ENCODE measurements around the gene UNC45A.
"Not testable (repeated sequence)": the region's sequence is repeated elsewhere in the genome, so short reads cannot be mapped to it uniquely, and the experiment has no call there.

The UNC45A gene

DNA sequence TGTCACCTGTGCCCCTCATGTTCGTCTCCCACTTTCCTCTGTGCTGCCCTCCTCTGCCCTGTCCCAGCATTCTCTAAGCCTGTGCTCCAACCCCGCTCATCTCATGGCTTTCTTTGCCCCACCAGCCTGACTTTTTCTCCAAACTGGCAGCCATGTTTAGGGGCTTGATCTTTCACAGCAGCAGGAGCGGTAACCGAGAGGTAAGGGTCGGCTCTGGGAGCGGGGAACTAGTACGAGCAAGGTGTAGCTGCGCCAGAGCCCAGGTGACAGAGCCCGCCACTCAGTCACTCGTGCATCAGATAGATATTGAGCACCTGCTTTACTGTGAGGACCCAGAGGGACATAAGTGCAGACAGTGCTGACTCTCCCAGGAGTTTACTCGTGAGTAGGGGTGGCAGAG lies 18.6 kb upstream of the UNC45A start:
- DNase-seq (ENCODE audit: low spot score) = no peak

DNA sequence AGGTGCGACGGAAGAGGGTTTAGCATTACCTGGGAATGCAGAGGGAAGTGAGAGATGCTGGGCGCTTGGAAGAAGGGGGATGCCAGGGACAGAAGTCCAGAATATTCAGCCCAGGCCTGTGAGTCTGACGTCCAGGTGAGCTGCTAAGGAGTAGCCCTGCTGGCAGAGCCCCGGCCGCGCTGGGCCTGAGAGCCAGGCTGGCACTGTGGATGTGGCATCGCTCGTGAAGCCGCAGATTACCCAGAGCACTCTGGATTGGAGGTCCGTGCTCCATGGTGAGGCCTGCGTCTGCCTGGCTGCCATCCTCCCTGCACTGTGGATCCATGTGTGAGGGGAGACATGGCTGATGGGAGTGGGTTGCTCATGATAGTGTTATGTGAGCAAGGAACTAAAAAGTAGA lies 17.5 kb upstream of the UNC45A start:
- DNase-seq (ENCODE audit: low spot score) = no peak

DNA sequence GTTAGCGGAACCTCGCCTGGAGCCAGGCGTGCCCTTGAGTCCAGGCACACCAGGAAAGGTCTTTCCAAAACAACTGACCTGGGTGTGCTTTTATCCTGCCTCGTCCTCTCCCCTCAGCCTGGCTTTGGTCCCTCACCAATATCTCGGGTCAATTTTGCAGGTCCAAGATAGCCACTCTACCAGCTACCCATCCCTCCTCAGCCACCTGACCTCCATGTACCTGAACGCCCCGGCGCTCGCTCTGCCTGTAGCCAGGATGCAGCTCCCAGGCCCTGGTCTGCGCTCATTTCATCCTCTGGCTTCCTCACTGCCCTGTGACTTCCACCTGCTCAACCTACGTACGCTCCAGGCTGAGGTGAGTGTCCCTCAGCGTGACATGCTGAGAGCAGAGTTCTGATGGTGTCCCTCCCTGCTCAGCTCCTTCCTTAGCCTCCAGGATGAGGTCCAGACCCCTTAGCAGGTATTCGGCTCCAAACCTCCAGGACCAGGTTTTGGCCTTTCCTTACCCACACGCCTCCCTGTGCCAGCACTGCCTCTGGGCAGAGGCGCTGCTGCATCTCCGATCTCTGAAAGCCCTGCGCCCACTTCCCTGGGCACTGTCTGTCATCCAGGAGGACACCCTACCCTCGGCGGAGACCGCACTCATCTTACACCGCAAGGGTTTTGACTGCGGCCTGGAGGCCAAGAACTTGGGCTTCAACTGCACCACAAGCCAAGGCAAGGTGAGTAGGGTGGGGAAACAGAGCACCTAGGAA lies 16.9 kb upstream of the UNC45A start:
- DNase-seq (ENCODE audit: low spot score) = no peak

GRCh38 chr15:90918835-90919234 lies 16.2 kb upstream of the UNC45A start:
- DNase-seq (ENCODE audit: low spot score) = no peak

DNA sequence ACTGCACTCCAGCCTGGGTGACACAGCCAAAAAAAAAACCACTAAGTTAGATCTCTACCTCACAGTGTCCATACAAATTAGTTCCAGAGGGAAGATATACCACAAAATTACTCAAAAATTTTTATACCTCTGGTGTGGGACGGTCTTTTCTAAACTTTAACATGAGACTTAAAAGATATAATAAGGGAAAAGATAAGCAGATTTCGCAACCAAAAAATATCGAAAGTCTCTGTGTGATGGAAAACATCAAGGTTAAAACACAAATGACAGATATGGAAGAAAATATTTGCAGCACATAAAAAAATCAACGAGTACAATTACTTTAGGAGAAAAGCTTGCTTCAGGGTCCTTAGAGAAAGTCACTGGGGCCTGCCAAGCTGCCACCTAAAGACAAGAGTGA lies 13.2 kb upstream of the UNC45A start:
- DNase-seq (ENCODE audit: low spot score) = no peak

DNA sequence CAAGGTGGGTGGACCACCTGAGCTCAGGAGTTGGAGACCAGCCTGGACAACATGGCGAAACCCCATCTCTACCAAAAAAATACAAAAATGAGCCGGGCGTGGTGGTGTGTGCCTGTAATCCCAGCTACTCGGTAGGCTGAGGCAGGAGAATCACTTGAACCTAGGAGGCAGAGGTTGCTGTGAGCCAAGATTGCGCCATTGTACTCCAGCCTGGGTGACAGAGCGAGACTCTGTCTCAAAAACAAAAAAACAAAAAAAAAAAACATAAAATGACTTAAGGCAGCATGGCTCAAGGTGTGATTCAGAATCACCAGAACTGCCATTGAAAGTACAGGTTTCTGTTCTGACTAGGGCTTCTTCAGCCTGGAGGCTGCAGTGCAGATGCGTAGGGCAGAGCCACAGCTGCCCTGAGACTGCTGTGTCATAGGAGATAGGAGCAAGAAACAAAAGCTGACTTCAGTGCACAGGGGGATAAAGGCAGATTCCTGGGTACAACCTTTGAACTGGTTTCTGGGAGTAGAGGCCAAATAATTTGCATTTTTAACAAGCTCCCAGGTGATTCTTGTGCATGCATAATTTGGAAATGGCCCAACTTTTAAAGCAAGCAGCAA lies 12.3 kb upstream of the UNC45A start:
- DNase-seq (ENCODE audit: low spot score) = not testable (repeated sequence)

DNA sequence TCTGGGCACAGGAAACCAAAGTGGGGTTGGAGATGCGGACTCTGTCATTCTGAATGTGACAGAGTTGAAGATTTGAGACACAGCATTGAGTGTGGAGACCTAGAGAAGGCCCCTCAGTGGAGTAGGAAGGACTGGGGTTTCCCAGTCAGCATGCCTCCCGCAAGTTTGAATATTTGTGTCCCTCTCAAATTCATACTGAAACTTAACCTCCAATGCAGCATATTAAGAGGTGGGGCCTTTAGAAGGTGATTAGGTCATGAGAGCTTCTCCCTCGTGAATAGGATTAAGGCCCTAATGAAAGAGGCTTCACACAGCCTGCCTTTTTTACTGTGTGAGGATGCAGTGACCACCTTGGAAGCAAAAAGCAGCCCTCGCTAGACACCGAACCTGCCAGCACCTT lies 10.7 kb upstream of the UNC45A start:
- DNase-seq (ENCODE audit: low spot score) = no peak

GRCh38 chr15:90926766-90927165 lies 8.3 kb upstream of the UNC45A start:
- DNase-seq (ENCODE audit: low spot score) = not testable (repeated sequence)

DNA sequence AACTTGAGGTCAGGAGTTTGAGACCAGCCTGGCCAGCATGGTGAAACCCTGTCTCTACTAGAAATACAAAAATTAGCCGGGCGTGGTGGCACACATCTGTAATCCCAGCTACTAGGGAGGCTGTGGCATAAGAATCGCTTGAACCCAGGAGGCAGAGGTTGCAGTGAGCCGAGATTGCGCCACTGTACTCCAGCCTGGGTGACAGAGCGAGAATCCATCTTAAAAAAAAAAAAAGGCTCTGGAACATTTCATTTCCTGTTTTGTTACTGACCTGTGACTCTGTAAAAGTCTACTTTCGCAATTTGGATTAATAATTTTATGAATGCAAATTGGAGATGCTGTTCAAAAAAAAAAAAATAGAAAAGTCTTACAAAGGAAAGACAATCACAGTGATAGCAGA lies 7.0 kb upstream of the UNC45A start:
- not testable (repeated sequence) for DNase-seq (ENCODE audit: low spot score)

GRCh38 chr15:90929246-90930019 lies 5.7 kb upstream of the UNC45A start:
- DNase-seq (ENCODE audit: low spot score) = no peak

- DNase-seq (ENCODE audit: low spot score) = no peak
Observed at GRCh38 chr15:90930861-90931574, 4.1 kb upstream of the UNC45A start.

DNA sequence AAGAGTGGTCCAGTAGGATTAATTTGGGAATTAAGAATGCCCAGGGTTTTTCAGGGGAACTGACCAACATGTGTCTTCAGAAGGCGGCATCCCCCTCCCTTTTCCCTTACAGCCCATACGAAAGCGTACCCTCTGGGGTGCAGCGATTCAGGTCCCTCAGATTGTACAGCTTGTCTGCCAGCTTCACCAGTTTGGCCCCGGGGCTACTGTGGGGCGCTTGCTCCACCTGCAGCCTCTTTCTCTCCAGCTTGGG lies 3.6 kb upstream of the UNC45A start:
- no peak for DNase-seq (ENCODE audit: low spot score)

- DNase-seq (ENCODE audit: low spot score) = peak; percentile 97
Observed at GRCh38 chr15:90931828-90932659, 3.0 kb upstream of the UNC45A start, which contains the start of gene HDDC3. HDDC3 (minus strand) TSS chr15:90932549; CDS start chr15:90932540, 9 bp downstream.

DNA sequence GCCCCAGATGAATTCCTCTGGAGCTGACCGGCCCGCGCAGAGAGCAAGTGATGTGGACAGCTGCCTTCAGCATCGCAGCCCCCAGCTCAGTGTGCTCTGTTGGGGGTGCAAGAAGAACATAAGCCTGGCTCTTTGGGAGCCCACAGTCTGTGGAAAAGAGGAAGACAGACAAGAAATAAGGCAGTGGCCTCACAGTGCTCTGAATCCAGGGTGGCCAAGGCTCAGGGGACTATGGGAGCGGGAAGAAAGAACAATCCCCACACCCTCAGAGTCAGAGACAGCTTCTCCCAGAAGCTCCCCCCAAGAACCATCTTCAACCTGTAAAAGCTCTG lies 2.5 kb upstream of the UNC45A start:
- DNase-seq (ENCODE audit: low spot score) = no peak

GRCh38 chr15:90933301-90933700 lies 1.8 kb upstream of the UNC45A start:
- no peak for DNase-seq (ENCODE audit: low spot score)

GRCh38 chr15:90934256-90934948 lies 683 bp upstream of the UNC45A start:
- DNase-seq (ENCODE audit: low spot score) = peak; percentile 91

DNA sequence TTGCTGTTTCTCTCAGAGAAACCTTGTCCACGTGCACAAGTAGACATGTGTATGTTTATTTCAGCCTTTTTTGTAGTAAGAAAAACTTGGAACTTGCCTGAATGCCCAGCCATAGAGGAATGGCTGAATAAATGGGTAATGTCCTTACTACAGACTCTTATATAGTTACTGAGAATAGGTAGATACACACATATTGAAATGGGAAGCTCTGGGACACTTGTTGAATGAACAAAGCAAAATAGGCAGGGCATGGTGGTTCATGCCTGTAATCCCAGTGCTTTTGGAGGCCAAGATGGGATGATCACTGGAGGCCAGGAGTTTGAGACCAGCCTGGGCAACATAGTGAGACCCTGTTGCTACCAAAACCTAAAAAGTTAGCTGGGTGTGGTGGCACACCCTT lies 1.7 kb downstream of the UNC45A start:
- no peak for DNase-seq (ENCODE audit: low spot score)

DNA sequence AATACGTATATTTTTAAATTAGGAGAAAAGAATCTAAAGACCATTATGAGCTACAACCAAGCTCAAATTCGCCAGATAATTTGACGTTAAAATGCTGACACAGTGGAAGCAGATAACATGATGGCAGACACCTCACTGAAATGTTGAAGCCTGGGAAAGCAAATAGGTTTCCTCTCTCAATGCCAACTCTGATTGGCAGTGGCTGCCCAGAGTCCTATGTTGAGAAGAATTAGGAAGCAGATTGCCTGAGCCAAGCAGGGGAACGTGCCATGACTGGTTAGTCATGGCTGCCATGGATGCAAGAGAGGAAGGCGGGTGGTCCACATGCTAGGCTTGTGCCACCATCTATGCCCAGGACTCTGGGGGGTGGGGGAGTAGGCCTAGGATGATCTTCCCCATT lies 3.2 kb downstream of the UNC45A start:
- no peak for DNase-seq (ENCODE audit: low spot score)

- no peak for DNase-seq (ENCODE audit: low spot score)
Observed at GRCh38 chr15:90939756-90940155, 4.7 kb downstream of the UNC45A start.

GRCh38 chr15:90941038-90941437 lies 6.0 kb downstream of the UNC45A start:
- DNase-seq (ENCODE audit: low spot score) = no peak
